BE2C (cell line): ENCODE results near the gene SORBS2.

Source experiments
- DNase-seq: peaks from one replicate; pipeline ENCODE4 v3.0.0-alpha.2; 2020
- H3K27me3 ChIP-seq: fragments of 250-450 bp; sonication (Bioruptor Pico); 2 replicates; pipeline ENCODE4 v1.5.1; 2020; ENCODE audit warnings: mild to moderate bottlenecking
- H3K36me3 ChIP-seq: fragments of 250-450 bp; sonication (Bioruptor Pico); 2 replicates; pipeline ENCODE4 v1.5.1; 2020; ENCODE audit warnings: mild to moderate bottlenecking
- H3K4me1 ChIP-seq: fragments of 250-450 bp; sonication (Bioruptor Pico); 2 replicates; pipeline ENCODE4 v1.5.1; 2020
- H3K4me3 ChIP-seq: 2 replicates; pipeline ENCODE4 v1.5.1; 2011; ENCODE audit warnings: low read depth, low read length
- H3K9me3 ChIP-seq: fragments of 250-450 bp; sonication (Bioruptor Pico); 2 replicates; pipeline ENCODE4 v1.5.1; 2020
- CTCF ChIP-seq: IDR thresholded peaks from 2 replicates; pipeline ENCODE4 v1.5.1; 2012; ENCODE audit warnings: mild to moderate bottlenecking, low read depth, low read length

The SORBS2 gene

GRCh38 chr4:185599553-185600243, 212.3 kb downstream of the SORBS2 start:
- no peak for DNase-seq
- H3K4me1 ChIP-seq = peaks cover 3% of the 10 kb centered on the region; the same call in 1 of the 2 replicates
- no peaks in the 10 kb centered on the region for H3K36me3 ChIP-seq
- H3K9me3 ChIP-seq = no peaks in the 10 kb centered on the region
- no peaks in the 10 kb centered on the region for H3K27me3 ChIP-seq
- no peak for TF ChIP-seq CTCF
- H3K4me3 ChIP-seq = no peak overlapping the region

GRCh38 chr4:185598846-185599552, 213.0 kb downstream of the SORBS2 start:
- no peak for TF ChIP-seq CTCF
- no peaks in the 10 kb centered on the region for H3K9me3 ChIP-seq
- H3K36me3 ChIP-seq = no peaks in the 10 kb centered on the region
- no peak overlapping the region for H3K4me3 ChIP-seq
- peaks cover 3% of the 10 kb centered on the region; the same call in 1 of the 2 replicates for H3K4me1 ChIP-seq
- DNase-seq = no peak
- H3K27me3 ChIP-seq = no peaks in the 10 kb centered on the region

GRCh38 chr4:185597532-185598188, 214.3 kb downstream of the SORBS2 start:
- Histone ChIP-seq H3K36me3 (no peaks in the 10 kb centered on the region), H3K4me3 (no peak overlapping the region), H3K27me3 (no peaks in the 10 kb centered on the region), H3K9me3 (no peaks in the 10 kb centered on the region), H3K4me1 (peaks cover 3% of the 10 kb centered on the region; the same call in 1 of the 2 replicates)
- DNase-seq = peak; percentile 74
- peak; percentile 100 for TF ChIP-seq CTCF

GRCh38 chr4:185592845-185593488, 219.0 kb downstream of the SORBS2 start:
- no peak for TF ChIP-seq CTCF
- DNase-seq = no peak
- H3K27me3 ChIP-seq = no peaks in the 10 kb centered on the region
- peaks cover 3% of the 10 kb centered on the region; the same call in 1 of the 2 replicates for H3K4me1 ChIP-seq
- no peak overlapping the region for H3K4me3 ChIP-seq
- no peaks in the 10 kb centered on the region; the same call in 1 of the 2 replicates for H3K36me3 ChIP-seq
- H3K9me3 ChIP-seq = no peaks in the 10 kb centered on the region

- Histone ChIP-seq H3K4me1 (peaks cover 2% of the 10 kb centered on the region; the same call in 1 of the 2 replicates), H3K36me3 (no peaks in the 10 kb centered on the region; the same call in 1 of the 2 replicates), H3K27me3 (no peaks in the 10 kb centered on the region), H3K4me3 (no peak overlapping the region), H3K9me3 (no peaks in the 10 kb centered on the region)
- TF ChIP-seq CTCF = no peak
- DNase-seq = no peak
Measured at GRCh38 chr4:185592438-185592837, 219.6 kb downstream of the SORBS2 start.
